PFSK-1 (cell line): Measurements from ENCODE around the gene TECTA.

Experiments
- FOXP2 ChIP-seq: optimal IDR thresholded peaks from 2 replicates; pipeline ENCODE3; 2011; ENCODE audit warnings: borderline replicate concordance, control low read depth, inconsistent platforms; ENCODE audit not compliant: insufficient read depth; ENCODE audit errors: extremely low read length, extremely low read depth
- POLR2AphosphoS5 ChIP-seq: IDR thresholded peaks from 2 replicates; pipeline ENCODE4 v1.6.1; 2012; ENCODE audit warnings: low read depth, mild to moderate bottlenecking, control low read depth, low read length, moderate library complexity
- SIN3A ChIP-seq: IDR thresholded peaks from 2 replicates; pipeline ENCODE4 v1.6.1; 2012; ENCODE audit warnings: mild to moderate bottlenecking, low read length, moderate library complexity, borderline replicate concordance; ENCODE audit not compliant: insufficient read depth
- TAF1 ChIP-seq: IDR thresholded peaks from 2 replicates; pipeline ENCODE4 v1.6.1; 2012; ENCODE audit warnings: low read length, control low read depth, borderline replicate concordance; ENCODE audit not compliant: insufficient read depth
- TF ChIP-seq, protein P1 (sequence below), 2 experiments: IDR thresholded peaks; 2 replicates each; pipeline versions ENCODE4 v1.6.1 to v1.8.0; 2011 to 2012; ENCODE audit warnings: low read depth in 2 of 2, low read length in 2 of 2, control low read depth in 1 of 2, inconsistent platforms in 1 of 2, mild to moderate bottlenecking in 1 of 2, moderate library complexity in 1 of 2; ENCODE audit not compliant: insufficient read depth in 1 of 2

TECTA gene

DNA sequence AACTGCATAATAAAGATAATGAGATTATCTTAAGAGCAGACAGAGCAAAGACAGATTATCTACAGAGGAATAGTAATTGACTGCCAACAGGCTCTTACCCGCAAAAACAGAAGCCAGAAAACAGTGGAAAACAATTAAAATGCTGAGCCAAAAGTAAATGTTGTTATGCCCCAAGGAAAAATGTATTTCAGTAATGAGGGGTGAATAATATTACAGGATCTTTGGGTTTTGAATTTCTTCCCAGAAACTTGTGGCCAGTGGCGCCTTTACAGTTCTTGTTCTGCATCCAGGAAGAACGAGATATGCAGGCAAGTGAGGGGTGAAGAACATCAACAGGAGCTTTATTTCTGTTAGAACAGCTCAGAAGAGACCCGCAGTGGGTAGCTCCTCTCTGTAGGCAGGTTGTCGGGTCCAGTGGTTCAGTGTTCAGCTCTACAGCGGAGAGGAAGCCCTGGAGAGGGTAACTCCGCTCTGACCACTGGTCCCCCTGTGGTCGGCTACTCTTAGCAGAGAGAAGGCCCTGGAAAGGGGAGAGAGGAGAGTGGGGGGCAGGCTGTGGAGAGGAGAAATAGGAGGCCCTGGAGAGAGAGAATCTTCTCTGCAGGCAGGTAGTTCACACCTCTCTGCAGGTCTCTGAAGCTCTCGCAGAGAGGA, 139.7 kb downstream of the TECTA start:
- TF ChIP-seq, protein P1, sequence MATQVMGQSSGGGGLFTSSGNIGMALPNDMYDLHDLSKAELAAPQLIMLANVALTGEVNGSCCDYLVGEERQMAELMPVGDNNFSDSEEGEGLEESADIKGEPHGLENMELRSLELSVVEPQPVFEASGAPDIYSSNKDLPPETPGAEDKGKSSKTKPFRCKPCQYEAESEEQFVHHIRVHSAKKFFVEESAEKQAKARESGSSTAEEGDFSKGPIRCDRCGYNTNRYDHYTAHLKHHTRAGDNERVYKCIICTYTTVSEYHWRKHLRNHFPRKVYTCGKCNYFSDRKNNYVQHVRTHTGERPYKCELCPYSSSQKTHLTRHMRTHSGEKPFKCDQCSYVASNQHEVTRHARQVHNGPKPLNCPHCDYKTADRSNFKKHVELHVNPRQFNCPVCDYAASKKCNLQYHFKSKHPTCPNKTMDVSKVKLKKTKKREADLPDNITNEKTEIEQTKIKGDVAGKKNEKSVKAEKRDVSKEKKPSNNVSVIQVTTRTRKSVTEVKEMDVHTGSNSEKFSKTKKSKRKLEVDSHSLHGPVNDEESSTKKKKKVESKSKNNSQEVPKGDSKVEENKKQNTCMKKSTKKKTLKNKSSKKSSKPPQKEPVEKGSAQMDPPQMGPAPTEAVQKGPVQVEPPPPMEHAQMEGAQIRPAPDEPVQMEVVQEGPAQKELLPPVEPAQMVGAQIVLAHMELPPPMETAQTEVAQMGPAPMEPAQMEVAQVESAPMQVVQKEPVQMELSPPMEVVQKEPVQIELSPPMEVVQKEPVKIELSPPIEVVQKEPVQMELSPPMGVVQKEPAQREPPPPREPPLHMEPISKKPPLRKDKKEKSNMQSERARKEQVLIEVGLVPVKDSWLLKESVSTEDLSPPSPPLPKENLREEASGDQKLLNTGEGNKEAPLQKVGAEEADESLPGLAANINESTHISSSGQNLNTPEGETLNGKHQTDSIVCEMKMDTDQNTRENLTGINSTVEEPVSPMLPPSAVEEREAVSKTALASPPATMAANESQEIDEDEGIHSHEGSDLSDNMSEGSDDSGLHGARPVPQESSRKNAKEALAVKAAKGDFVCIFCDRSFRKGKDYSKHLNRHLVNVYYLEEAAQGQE (IDR thresholded peaks at IDR 0.05; ENCODE audit: insufficient read depth in 1 of 2, low read depth in 2 of 2, low read length in 2 of 2): no peak
- no peak for TF ChIP-seq POLR2AphosphoS5
- no peak for TF ChIP-seq FOXP2
- TF ChIP-seq SIN3A: no peak
- no peak for TF ChIP-seq TAF1
